Mesothelial cell of epicardium (in vitro differentiated cells): ENCODE measurements around the gene HSD3B2. TPM values are rescaled to one million over a fixed set of nuclear protein-coding genes. Genes with fewer than 3 reads are reported as not detected.

Experiments used
- DNase-seq, 2 experiments: peaks; one replicate each; pipeline ENCODE4 v3.0.0; 2021; ENCODE audit warnings: low spot score in 2 of 2; ENCODE audit not compliant: unreplicated experiment in 2 of 2
- H3K27ac Mint-ChIP-seq: 2 replicates; pipeline ENCODE4 v1.8.0; 2021; ENCODE audit warnings: mixed read lengths
- H3K27me3 Mint-ChIP-seq: 2 replicates; pipeline ENCODE4 v1.8.0; 2021; ENCODE audit warnings: low read depth, mixed read lengths
- H3K36me3 Mint-ChIP-seq: 2 replicates; pipeline ENCODE4 v1.8.0; 2021; ENCODE audit warnings: mixed read lengths
- H3K4me1 Mint-ChIP-seq: 2 replicates; pipeline ENCODE4 v1.8.0; 2021; ENCODE audit warnings: mixed read lengths
- H3K4me3 Mint-ChIP-seq: 2 replicates; pipeline ENCODE4 v1.8.0; 2021; ENCODE audit warnings: mild to moderate bottlenecking, moderate library complexity, mixed read lengths
- H3K9me3 Mint-ChIP-seq: 2 replicates; pipeline ENCODE4 v1.8.0; 2021; ENCODE audit warnings: mixed read lengths
- CTCF ChIP-seq: fragments of 200-600 bp; sonication (generic); IDR thresholded peaks from one replicate; pipeline ENCODE4 v1.5.0; 2021; ENCODE audit warnings: antibody characterized with exemption; ENCODE audit not compliant: unreplicated experiment
- total RNA-seq: library from RNA; stranded (reverse); gene quantifications from 3 replicates; pipeline ENCODE4 v1.2.1, GENCODE V29; 2021

HSD3B2 gene
- total RNA-seq, 1 donor from 2014 or later = 0.29 TPM

GRCh38 chr1:119429687-119430086, 14.7 kb downstream of the HSD3B2 start:
- Mint-ChIP-seq H3K4me1 (peaks cover 4% of the 10 kb centered on the region), H3K36me3 (no peaks in the 10 kb centered on the region), H3K4me3 (no peak overlapping the region), H3K27me3 (peaks cover 37% of the 10 kb centered on the region), H3K27ac (no peak overlapping the region), H3K9me3 (no peaks in the 10 kb centered on the region)
- TF ChIP-seq CTCF = no peak
- DNase-seq = no peak

GRCh38 chr1:119430486-119430885, 15.5 kb downstream of the HSD3B2 start:
- no peak for TF ChIP-seq CTCF
- H3K36me3 Mint-ChIP-seq = no peaks in the 10 kb centered on the region
- DNase-seq = no peak

GRCh38 chr1:119431836-119432235, 16.9 kb downstream of the HSD3B2 start:
- Mint-ChIP-seq H3K27ac (no peak overlapping the region), H3K4me1 (peaks cover 4% of the 10 kb centered on the region), H3K36me3 (no peaks in the 10 kb centered on the region), H3K9me3 (no peaks in the 10 kb centered on the region), H3K27me3 (peaks cover 36% of the 10 kb centered on the region), H3K4me3 (no peak overlapping the region)
- TF ChIP-seq CTCF = no peak
- DNase-seq = no peak

More at GRCh38 chr1:119430486-119430885, 15.5 kb downstream of the HSD3B2 start:
- Mint-ChIP-seq H3K9me3 (no peaks in the 10 kb centered on the region), H3K4me3 (no peak overlapping the region), H3K27me3 (peaks cover 37% of the 10 kb centered on the region), H3K4me1 (peaks cover 4% of the 10 kb centered on the region), H3K27ac (no peak overlapping the region)

GRCh38 chr1:119435052-119435451, 20.1 kb downstream of the HSD3B2 start:
- no peak overlapping the region for H3K27ac Mint-ChIP-seq
- no peak for TF ChIP-seq CTCF
- no peak for DNase-seq
- H3K27me3 Mint-ChIP-seq = peaks cover 35% of the 10 kb centered on the region
- no peaks in the 10 kb centered on the region for H3K4me1 Mint-ChIP-seq
- no peaks in the 10 kb centered on the region for H3K36me3 Mint-ChIP-seq
- H3K9me3 Mint-ChIP-seq = no peaks in the 10 kb centered on the region
- H3K4me3 Mint-ChIP-seq = no peak overlapping the region

- Mint-ChIP-seq H3K27me3 (peaks cover 13% of the 10 kb centered on the region), H3K4me3 (no peak overlapping the region), H3K27ac (no peak overlapping the region), H3K4me1 (no peaks in the 10 kb centered on the region), H3K9me3 (no peaks in the 10 kb centered on the region), H3K36me3 (no peaks in the 10 kb centered on the region)
- no peak for DNase-seq
- TF ChIP-seq CTCF = no peak
These were observed 23.8 kb downstream of the HSD3B2 start for GRCh38 chr1:119438761-119439160.

GRCh38 chr1:119440721-119441307, 25.9 kb downstream of the HSD3B2 start:
- no peaks in the 10 kb centered on the region for H3K36me3 Mint-ChIP-seq
- no peak overlapping the region for H3K27ac Mint-ChIP-seq
- no peaks in the 10 kb centered on the region for H3K4me1 Mint-ChIP-seq
- no peak overlapping the region for H3K4me3 Mint-ChIP-seq
- no peak for DNase-seq
- TF ChIP-seq CTCF = no peak
- no peaks in the 10 kb centered on the region for H3K9me3 Mint-ChIP-seq
- peaks cover 12% of the 10 kb centered on the region for H3K27me3 Mint-ChIP-seq
